Mesodermal cell (in vitro differentiated cells): ENCODE data around the gene SPARCL1. TPM values are rescaled to one million over a fixed set of nuclear protein-coding genes. Genes with fewer than 3 reads are reported as not detected.
"Not testable (repeated sequence)": the region's sequence is repeated elsewhere in the genome, so short reads cannot be mapped to it uniquely, and the experiment has no call there.

Source experiments
- H3K27ac ChIP-seq: 2 replicates; pipeline ENCODE4 v1.7.0; 2013; ENCODE audit warnings: mild to moderate bottlenecking, low read depth, low read length, moderate library complexity; ENCODE audit not compliant: severe bottlenecking
- H3K36me3 ChIP-seq: 2 replicates; pipeline ENCODE4 v1.7.1; 2013; ENCODE audit warnings: mild to moderate bottlenecking, low read length, moderate library complexity; ENCODE audit not compliant: control insufficient read depth, insufficient read depth
- H3K4me1 ChIP-seq: one replicate; pipeline ENCODE4 v1.7.1; 2013; ENCODE audit warnings: mild to moderate bottlenecking, low read length; ENCODE audit not compliant: insufficient read depth, control insufficient read depth, poor library complexity, severe bottlenecking
- H3K4me3 ChIP-seq: 2 replicates; pipeline ENCODE4 v1.7.0; 2013; ENCODE audit warnings: low read length, control low read depth, mild to moderate bottlenecking; ENCODE audit not compliant: insufficient read depth, poor library complexity, severe bottlenecking; ENCODE audit errors: extremely low read depth
- H3K9me3 ChIP-seq: 2 replicates; pipeline ENCODE4 v1.7.1; 2013; ENCODE audit warnings: mild to moderate bottlenecking, low read length, moderate library complexity; ENCODE audit not compliant: control insufficient read depth
- WGBS, 2 experiments: methylation state at CpG; one replicate each; pipeline ENCODE4 v1.1.5; 2013; ENCODE audit warnings: missing lambda C conversion rate in 2 of 2; ENCODE audit not compliant: insufficient coverage in 2 of 2; 5-methylcytosine and 5-hydroxymethylcytosine counted together
- polyA plus RNA-seq, 2 experiments: library from polyadenylated mRNA; stranded (reverse); fragments of 50-300 nt; gene quantifications; one replicate each; pipeline ENCODE4 v1.2.3, GENCODE V29; 2013

The SPARCL1 gene, protein sequence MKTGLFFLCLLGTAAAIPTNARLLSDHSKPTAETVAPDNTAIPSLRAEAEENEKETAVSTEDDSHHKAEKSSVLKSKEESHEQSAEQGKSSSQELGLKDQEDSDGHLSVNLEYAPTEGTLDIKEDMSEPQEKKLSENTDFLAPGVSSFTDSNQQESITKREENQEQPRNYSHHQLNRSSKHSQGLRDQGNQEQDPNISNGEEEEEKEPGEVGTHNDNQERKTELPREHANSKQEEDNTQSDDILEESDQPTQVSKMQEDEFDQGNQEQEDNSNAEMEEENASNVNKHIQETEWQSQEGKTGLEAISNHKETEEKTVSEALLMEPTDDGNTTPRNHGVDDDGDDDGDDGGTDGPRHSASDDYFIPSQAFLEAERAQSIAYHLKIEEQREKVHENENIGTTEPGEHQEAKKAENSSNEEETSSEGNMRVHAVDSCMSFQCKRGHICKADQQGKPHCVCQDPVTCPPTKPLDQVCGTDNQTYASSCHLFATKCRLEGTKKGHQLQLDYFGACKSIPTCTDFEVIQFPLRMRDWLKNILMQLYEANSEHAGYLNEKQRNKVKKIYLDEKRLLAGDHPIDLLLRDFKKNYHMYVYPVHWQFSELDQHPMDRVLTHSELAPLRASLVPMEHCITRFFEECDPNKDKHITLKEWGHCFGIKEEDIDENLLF
- 4.4 TPM for polyA plus RNA-seq (2013, experiment 1 of 2)
- polyA plus RNA-seq (2013, experiment 2 of 2): 2.3 TPM

GRCh38 chr4:87529187-87529586 is at the start of gene SPARCL1:
TSS of gene SPARCL1 (minus strand) at chr4:87529376. CDS start at chr4:87499574, 29,802 bp downstream.
- H3K4me3 ChIP-seq: no peak within 1 kb of the TSS
- no peaks in the 10 kb centered on the region for H3K9me3 ChIP-seq
- 22 to 39% methylated on average over 4 of the region's 4 CpGs for WGBS, 2 experiments
- no peaks in the 10 kb centered on the region for H3K4me1 ChIP-seq
- no peaks in the 10 kb centered on the region for H3K36me3 ChIP-seq
- no peak within 1 kb of the TSS for H3K27ac ChIP-seq

GRCh38 chr4:87575983-87576382 is 46.8 kb upstream of the SPARCL1 start:
- Histone ChIP-seq H3K36me3 (no peaks in the 10 kb centered on the region), H3K9me3 (no peaks in the 10 kb centered on the region), H3K27ac (no peak overlapping the region), H3K4me3 (no peak overlapping the region), H3K4me1 (no peaks in the 10 kb centered on the region)

DNA sequence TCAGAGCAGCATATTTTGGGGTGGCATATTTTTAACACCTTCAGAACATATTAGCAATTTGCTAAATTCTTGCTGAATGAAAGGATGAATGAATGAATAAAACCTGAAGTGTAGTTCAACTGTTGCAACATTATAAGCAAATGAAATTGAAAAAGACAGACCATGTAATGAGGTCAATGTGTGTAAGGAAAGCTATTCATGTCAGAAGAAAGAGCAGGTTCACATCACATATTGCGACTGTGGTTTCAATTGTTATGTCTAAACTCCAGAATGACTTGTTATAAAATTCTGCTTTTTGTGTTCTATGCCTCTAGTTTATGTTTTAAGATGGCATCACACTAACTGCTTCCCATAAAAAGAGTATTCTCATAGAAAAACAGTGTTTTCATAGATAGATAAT is 46.2 kb upstream of the SPARCL1 start:
- H3K4me3 ChIP-seq: no peak overlapping the region
- H3K27ac ChIP-seq: no peak overlapping the region
- no peaks in the 10 kb centered on the region for H3K9me3 ChIP-seq
- no peaks in the 10 kb centered on the region for H3K36me3 ChIP-seq
- WGBS, 2 experiments: 80% methylated on average over 1 of the region's 1 CpG; no CpG with 5 or more reads in 1 of the 2 experiments
- H3K4me1 ChIP-seq: no peaks in the 10 kb centered on the region

DNA sequence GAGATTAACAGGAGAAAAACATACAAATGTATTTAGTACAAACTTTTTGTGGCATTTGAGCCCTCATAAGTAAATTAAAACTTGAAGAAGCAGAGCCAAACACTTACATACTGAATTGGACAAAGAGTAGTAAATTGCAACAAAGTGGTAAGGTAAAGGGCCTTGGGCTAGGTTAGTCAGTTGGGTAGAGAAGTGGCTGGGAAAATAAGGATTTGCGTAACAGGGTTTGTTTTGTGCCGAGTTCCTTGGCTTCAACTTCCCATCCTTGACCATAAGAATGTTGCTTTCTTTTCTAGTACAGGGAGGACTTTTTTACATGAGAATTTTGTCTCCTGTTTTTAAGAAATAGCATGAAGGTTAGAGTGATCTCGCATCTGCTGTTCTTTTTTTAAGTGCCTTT is 45.8 kb upstream of the SPARCL1 start:
- H3K9me3 ChIP-seq: no peaks in the 10 kb centered on the region
- H3K36me3 ChIP-seq: no peaks in the 10 kb centered on the region
- no peak overlapping the region for H3K27ac ChIP-seq
- no peaks in the 10 kb centered on the region for H3K4me1 ChIP-seq
- 93% methylated on average over 2 of the region's 3 CpGs; no CpG with 5 or more reads in 1 of the 2 experiments for WGBS, 2 experiments
- no peak overlapping the region for H3K4me3 ChIP-seq

- not testable (repeated sequence) for H3K4me3 ChIP-seq, H3K27ac ChIP-seq, H3K4me1 ChIP-seq, H3K9me3 ChIP-seq, H3K36me3 ChIP-seq
Observed at GRCh38 chr4:87574376-87574775, 45.2 kb upstream of the SPARCL1 start.

GRCh38 chr4:87570290-87570805 is 41.2 kb upstream of the SPARCL1 start:
- 67 to 93% methylated on average over 1 to 2 of the region's 5 CpGs for WGBS, 2 experiments
- Histone ChIP-seq H3K27ac (no peak overlapping the region), H3K4me1 (no peaks in the 10 kb centered on the region), H3K36me3 (no peaks in the 10 kb centered on the region), H3K9me3 (no peaks in the 10 kb centered on the region), H3K4me3 (no peak overlapping the region)

DNA sequence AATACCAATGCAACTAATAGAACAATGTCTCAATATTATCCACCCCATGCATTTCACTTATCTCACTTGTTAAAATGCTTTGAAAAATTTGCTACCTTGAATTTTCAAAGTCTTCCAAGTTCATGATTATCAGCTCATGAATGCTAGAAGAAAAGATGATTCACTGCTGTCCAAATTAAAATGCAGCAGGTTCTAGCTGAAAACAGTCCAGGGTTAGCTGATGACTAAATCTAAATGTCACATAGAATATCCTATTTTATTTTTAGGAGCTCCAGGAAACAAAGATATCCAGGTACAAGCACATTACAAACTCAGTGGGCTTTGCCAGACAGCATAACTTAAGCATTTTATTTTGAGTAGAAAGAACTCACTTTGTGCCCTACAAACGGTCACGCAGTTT is 38.0 kb upstream of the SPARCL1 start:
- H3K27ac ChIP-seq: no peak overlapping the region
- H3K9me3 ChIP-seq: no peaks in the 10 kb centered on the region
- H3K4me3 ChIP-seq: no peak overlapping the region
- 93% methylated on average over 2 of the region's 2 CpGs; no CpG with 5 or more reads in 1 of the 2 experiments for WGBS, 2 experiments
- H3K36me3 ChIP-seq: no peaks in the 10 kb centered on the region
- no peaks in the 10 kb centered on the region for H3K4me1 ChIP-seq

GRCh38 chr4:87566276-87566675 is 37.1 kb upstream of the SPARCL1 start:
- Histone ChIP-seq H3K9me3 (no peaks in the 10 kb centered on the region), H3K27ac (no peak overlapping the region), H3K4me3 (no peak overlapping the region), H3K4me1 (no peaks in the 10 kb centered on the region), H3K36me3 (no peaks in the 10 kb centered on the region)
- WGBS, 2 experiments: no CpG with 5 or more reads among the region's 2 CpGs

GRCh38 chr4:87565746-87566145 is 36.6 kb upstream of the SPARCL1 start:
- Histone ChIP-seq H3K4me3 (no peak overlapping the region), H3K36me3 (no peaks in the 10 kb centered on the region), H3K27ac (no peak overlapping the region), H3K9me3 (no peaks in the 10 kb centered on the region), H3K4me1 (no peaks in the 10 kb centered on the region)
- WGBS, 2 experiments: 86 to 88% methylated on average over 2 to 4 of the region's 4 CpGs

DNA sequence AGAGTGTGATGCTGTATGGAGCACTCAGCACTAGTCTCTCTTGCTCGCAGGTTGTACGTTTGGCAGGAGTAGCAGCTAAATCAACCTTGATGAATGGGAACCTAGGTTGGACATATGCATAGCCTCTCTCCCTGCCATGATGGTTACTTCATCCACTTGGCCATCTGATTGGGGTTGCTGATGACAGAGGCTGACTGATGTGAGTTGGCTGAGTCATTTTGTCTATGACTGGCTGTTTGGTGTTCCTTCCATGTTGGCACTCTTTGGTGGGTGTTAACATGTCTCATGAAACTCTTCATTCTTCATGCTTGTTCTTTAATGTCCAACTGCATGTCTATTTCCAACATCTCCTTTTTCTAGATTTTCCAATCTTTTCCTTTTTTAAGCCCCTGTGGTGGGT is 31.6 kb upstream of the SPARCL1 start:
- WGBS, 2 experiments: 95 to 100% methylated on average over 2 of the region's 2 CpGs
- H3K27ac ChIP-seq: no peak overlapping the region
- H3K4me1 ChIP-seq: no peaks in the 10 kb centered on the region
- H3K9me3 ChIP-seq: no peaks in the 10 kb centered on the region
- no peak overlapping the region for H3K4me3 ChIP-seq
- no peaks in the 10 kb centered on the region for H3K36me3 ChIP-seq
